NOMO-1 treated with dmso at 0.1 percent for 144 hours (cell line): ENCODE results near the gene SUB1.
"Not testable (repeated sequence)": the region's sequence is repeated elsewhere in the genome, so short reads cannot be mapped to it uniquely, and the experiment has no call there.

ENCODE experiments used
- DNase-seq: peaks from one replicate; lab custom pipeline; 2025; ENCODE audit not compliant: unreplicated experiment; lab: John Stamatoyannopoulos, UW

Gene SUB1

DNA sequence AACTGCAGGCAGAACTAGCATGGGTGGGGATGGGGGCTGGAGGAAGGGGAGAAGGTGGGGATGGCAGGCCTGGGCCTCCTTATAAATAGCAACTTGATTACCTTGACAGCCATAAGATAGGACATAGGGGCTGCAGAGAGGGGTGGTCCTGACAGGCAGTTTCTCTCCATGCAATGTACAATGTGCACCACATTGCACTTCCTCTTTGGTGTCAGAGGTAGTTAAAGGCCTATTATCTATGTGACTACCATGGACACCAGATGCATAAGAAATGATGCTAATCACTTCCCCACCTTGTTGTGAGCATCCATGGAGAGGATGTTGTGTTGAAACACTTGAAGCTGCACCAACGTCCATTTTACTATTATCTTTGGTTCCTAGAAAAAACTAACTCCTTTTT is 20.2 kb upstream of the SUB1 start:
- DNase-seq = peak; percentile 41

DNA sequence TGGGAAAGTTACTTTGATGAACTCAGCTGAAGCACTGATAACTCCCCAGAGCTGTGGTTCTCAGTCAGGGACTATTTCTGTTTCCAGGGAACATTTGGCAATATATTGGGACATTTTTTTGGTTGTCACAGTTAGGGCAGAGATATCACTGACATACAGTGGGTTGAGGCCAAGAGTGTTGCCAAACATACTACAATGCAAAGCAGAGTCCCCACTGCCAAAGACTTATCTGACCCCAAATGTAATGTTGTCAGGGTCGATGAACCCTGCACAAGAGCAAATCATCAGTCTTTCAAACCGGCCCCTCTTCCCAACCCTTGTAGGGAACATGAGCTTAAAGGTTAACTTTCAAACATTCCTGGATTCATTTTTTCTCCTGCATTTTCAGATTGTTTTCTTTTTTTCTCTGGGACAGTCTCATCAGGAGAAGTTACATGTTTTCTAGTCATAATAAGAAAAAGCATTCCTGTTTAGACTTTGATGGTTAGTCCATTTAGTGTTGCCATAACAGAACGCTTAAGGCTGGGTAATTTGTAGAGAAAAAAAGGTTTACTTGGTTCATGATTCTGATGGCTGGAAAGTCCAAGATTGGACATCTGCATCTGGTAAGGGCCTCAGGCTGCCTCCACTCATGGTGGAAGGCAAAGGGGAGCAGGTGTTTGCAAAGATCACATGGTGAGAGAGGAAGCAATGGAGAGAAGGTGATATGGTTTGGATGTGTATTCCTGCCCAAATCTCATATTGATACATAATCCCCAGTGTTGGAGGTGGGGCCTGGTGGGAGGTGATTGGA is 18.8 kb upstream of the SUB1 start:
- no peak for DNase-seq

DNA sequence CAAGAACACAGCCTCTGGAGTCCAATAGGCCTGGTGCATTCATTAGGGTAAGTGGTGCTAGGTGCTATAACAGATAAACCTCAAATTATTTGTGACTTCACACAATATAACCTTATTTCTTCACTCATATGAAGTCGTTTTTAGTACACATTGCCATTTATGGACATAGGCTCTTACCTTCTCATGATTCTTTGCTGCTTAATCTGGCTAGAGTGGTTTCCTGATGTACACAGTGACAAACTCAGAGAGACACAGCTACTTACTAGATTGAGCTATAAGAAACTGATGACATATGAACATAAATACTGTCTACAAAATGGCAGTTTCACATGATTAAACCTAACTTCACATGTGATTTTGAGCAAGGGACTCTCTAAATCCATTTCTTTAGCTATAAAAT is 14.2 kb upstream of the SUB1 start:
- DNase-seq = no peak

DNA sequence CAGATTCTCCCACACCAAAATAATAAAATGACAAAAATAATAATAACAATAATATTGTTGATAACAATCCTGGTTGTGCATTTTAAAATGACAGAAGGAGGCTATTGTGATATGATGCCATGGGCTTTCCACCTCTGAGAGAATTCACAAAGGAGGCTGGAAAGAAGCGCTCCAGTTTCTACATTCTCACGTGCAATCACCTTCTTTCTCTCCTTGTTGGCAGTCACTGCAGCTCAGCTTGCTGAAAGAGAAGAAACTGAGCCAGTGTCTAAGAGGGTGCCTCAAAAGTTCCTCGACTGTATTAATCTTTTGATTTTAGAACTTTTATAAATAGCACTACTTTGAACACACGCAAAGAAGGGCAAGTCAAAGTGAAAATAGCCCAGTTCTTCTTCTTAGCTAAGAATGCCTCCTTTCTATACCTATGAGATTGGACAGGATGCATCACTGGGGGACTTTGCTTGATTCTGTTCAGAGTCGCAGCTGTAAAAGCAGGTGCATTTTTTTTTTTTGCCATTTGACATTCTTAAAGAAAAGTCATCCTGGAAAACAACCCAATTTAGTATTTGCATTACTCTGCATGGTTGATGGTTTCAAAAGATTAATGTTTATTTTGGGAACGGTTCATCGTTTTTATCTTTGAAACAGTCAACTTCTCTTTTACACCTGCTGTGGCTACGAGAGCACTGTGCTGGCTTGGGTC is 12.4 kb upstream of the SUB1 start:
- no peak for DNase-seq

DNA sequence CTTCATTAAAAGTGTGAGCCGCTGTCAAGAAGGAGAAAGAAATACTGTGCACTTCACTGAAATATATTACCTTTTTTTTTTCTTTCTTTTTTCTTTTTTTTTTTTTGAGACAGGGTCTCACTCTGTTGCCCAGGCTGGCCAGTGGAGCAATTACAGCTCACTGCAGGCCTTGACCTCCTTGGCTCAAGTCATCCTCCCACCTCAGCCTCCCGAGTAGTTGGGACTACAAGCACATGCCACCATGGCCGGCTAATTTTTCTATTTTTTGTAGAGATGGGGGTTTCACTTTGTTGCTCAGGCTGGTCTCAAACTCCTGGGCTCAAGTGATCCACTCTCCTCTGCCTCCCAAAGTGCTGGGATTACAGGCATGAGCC is 11.9 kb upstream of the SUB1 start:
- not testable (repeated sequence) for DNase-seq

DNA sequence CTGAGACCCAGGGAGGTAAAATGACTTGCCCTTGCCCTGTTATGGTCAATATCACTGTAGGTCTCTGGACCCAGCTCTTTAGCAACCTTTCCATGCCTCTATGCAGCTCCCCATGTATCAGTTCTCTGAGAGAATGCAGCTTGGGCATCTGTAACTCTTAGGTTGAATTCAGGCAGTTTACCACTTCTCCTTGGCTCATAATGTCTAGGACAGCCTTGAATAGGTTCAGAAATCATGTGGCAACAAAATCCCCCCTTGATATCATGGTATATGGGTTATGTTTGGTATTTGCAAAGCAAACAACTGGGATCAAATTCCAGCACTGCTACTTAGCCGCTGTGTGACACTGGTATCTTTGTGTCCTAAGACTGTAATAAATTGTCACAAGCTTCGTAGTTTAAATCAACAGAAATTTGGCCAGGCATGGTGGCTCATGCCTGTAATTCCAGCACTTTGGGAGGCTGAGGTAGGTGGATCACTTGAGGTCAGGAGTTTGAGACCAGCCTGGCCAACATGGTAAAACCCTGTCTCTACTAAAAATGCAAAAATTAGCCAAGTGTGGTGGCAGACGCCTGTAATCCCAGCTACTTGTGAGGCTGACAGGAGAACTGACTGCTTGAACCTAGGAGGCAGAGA is 10.7 kb upstream of the SUB1 start:
- no peak for DNase-seq

DNA sequence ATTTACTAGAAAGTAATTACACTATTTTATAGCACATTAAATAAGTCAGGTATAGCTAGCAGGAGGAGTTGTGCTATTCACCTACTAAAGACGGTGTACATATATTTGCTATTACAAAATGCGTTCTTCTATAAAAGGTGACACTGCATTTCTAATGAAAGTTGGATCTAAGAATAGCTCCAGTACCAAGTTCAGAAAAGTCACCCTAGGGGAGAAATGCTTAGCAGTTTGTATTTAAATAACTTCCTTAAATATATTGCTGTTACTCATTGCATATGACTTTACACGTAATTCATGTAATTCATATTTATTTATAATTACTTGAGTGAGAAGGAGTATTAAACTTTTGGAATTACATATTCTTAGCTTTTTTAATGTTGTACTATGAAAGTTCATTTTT is 7.0 kb upstream of the SUB1 start:
- DNase-seq = peak; percentile 41

DNA sequence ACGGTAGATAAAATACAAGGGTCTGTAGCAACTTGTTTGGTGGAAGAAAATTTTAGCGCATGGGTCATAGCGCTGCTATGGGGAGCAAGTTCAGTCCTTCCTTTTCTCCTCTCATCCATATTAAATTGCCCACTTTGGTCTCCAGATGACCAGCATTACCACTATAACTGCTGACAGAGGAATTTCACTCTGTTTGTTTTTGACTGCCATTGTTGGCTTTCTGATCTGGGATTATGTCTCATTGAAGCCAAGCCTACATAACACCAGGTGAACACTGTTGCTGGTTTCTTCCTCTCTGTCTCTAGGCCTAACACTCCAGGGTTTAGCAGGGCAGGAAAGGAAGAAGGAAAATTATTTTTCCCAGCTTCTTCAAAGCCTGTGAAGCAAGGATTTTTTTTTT is 6.6 kb upstream of the SUB1 start:
- DNase-seq = no peak

DNA sequence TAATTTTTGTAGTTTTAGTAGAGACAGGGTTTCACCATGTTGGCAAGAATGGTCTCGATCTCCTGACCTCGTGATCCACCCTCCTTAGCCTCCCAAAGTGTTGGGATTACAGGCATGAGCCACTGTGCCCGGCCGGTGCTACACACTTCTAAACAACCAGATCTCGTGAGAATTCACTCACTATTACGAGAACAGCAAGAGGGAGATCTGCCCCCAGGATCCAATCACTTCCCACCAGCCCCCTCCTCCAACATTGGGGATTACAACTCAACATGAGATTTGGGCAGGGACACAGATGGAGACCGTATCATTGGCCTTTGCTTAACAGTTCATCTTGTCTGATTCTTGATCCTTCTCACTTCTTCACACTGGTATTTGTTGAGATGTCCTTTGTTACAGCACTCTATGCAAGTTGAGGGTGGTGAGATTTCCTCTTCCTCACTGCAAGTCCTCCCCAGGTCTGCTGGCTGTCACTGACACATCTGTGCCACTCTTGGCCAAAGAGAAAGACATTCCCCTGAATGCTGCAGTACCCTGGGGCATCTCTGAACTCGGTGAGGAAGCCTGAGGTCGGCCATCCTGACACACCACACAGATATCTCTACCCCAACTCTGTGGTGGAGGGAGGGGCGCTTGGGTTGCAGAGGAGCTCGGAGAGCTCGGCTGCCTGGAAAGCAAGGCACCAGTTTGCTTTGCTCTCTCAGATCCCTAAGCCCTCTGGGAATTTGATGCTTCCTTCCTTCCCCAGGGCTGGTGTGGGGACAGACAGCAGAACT is 4.2 kb upstream of the SUB1 start:
- DNase-seq = peak; percentile 45

DNA sequence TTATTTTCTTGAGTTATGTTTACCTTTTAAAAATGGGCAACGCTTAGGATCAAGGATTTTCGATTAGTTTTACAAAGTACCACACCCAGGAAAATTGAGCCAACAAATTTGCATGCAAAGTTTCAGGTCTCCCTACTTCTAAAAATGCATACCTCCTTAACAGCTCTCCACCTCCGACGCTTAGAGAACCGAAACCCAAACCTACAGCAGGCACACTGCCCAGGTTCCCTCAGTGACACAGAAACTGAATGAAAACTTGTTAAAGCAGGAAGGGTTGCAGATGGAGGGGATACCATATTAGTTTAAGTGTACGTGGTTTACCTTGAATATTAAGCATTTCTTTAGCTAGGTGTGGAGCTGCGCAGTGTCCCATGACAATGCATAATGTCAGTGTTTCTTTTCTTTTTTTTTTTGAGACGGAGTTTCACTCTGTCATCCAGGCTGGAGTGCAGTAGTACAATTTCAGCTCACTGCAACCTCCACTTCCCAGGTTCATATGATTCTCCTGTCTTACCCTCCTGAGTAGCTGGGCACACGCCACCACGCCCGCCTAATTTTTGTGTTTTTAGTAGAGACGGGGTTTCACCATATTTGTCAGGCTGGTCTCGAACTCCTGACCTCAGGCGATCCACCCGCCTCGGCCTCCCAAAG is 1.6 kb upstream of the SUB1 start:
- DNase-seq = peak; percentile 85

DNA sequence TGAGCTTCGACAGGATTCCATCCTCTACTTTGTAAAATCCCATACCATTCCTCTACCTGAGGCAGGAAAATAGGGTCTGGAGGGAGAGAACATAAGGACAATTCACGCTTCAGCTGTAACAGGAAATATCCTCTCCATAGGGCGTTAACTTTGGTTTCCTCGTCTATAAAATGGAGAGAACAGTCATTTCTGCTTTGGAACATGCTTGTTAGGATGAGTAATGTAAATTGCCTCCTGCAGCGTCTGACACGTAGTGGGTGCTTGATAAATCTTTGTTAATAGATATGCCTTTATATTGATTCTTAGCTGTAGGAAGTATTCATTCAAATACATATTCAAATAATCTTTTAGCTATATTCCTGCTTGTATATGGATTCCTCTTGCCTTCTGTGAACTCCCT is 711 bp upstream of the SUB1 start:
- no peak for DNase-seq

DNA sequence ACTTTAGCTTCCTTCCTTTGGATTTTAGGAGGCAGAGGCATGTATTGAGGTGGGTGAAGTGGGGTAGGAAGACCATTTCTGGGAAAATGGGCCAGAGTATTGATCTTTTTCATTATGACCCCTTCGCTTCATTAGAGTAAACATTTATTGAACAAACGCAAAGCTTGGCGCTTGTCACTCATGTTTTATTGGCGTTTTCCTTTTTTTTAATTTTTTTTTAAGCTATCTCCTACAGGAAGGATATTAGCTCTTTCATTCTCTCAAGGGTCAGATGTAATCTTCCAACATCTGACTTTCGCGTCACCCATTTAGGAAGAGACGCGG is 273 bp upstream of the SUB1 start:
- no peak for DNase-seq

DNA sequence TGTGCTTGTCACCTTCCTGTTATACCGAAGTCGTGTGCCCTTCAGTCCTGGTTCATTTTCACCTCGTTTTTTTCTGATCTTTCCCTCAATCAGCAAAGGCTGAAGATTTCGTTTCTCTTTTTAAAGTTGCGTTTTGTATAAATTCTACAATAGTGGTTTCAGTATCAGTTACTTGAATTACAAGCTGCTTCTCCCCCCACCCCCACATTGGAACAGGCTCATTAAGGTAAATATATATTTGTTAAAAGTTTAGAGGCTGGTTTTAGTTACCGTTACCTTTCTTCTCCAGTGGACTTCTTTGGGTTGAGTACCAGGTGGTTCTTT is 881 bp downstream of the SUB1 start:
- no peak for DNase-seq

DNA sequence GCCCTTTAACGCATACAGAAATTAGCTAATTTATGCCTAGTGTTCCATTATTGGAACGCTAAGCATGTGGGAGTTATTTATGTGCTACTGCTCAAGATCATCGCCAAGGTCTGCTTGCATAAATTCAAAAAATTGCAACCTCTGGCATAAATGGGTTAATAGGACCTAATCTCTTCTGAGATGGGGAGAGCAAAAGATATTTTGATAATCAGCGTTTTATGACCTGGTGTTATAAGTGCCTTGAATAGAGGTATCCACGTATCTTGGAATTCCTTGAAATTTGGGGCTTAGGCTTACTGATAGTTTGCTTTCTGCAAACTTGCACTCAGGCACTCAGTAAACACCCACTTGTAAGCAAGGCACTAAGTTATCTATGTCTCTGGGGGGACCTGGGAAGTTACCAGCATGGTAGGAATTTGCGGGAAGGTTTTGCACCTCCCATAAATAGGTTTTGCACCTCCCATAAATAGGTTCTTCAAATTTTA is 1.8 kb downstream of the SUB1 start:
- no peak for DNase-seq

DNA sequence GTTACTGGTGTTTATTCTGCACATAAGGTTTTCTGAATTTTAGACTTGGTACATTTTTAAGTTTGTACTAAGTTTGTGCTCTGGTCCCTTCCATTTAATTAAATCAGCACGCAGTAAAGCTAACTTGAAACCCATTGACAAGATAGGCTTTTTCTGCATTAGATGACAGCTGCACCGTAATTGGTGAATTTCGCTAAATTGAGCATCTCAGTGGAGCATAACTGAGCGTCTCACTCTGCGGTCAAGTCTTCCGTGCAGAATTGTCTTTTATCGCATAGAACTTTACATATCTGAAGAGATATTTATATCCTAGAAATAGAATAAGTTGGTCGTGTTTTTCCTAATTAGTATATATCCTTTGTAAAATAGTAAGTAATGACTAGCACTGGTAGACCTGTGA is 4.1 kb downstream of the SUB1 start:
- no peak for DNase-seq

DNA sequence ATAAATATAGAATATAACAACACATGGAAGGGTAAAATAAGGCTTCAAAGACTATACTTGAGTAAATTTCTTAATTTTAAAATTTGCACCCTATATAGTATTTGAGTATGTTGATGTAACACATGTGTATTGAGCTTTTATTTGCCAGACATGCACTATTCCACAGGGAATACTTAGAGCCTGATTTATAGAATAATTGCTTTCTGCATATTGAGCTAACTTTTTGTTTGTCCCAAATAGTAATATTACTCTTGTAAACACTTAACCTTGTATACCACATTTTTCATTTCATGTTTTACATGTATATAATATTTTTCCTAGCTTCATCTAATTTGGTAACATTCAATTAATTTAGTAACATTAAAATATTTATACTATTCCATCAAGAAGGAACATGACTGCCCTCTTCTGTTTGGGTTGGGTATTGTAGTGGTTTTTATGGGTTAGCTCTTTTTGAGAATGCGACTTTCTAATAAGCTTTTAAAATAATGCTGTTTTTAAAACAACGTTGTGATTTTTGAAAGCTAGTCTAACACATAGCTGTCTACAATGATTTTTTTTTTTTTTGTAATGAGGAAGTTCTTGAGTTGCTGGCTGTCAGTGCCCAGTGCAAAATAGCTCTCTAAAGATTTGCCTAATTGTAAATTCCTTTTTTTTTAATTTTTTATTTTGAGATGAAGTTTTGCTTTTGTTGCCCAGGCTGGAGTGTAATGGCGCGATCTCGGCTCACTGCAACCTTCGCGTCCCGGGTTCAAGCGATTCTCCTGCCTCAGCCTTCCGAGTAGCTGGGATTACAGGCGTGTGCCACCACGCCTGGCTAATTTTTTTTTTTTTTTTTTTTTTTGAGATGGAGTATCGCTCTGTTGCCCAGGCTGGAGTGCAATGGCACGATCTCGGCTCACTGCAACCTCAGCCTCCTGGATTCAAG is 4.8 kb downstream of the SUB1 start:
- DNase-seq = peak; percentile 14

DNA sequence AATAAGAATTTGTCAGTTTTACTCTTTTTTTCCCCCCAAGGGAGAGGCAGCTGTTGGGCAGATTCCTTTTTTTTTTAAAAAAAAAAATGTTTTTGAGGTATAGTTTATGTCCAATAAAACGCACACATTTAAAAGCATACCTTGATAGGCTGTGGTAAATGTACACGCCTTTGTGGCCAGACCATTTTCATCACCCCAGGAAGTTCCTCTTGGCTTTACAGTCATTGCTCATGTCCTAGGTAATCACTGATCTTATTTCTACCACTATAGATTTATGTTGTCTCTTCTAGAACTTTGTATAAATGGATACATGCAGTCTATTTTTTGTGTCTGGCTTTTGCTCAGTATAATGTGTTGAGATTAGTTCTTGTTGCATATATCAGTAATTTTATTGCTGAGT is 9.8 kb downstream of the SUB1 start:
- DNase-seq = peak; percentile 65

DNA sequence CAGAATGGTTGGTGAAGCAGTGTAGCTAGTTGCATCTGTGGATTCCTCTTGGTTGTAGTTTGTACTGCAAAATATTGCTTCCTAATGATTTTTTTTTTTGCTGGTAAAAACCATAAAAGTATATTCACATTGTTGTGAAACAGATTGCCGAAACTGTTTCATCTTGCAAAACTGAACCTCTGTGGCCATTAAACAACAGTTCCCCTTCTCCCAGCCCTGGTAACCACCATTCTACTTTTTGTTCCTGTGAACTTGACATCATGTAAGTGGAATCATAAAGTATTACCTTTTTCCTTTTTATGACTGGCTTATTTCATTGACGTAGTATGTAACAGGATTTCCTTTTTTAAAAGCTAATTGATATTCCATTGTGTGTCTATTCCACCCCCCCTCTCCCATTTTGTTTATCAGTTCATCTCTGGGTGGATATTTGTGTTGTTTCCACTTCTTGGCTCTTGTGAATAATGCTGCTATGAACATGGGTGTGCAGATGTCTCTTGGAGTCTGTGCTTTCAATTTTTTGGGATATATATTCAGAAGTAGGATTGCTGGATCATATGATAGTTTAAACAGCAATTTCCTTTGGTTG is 11.8 kb downstream of the SUB1 start:
- peak; percentile 86 for DNase-seq

DNA sequence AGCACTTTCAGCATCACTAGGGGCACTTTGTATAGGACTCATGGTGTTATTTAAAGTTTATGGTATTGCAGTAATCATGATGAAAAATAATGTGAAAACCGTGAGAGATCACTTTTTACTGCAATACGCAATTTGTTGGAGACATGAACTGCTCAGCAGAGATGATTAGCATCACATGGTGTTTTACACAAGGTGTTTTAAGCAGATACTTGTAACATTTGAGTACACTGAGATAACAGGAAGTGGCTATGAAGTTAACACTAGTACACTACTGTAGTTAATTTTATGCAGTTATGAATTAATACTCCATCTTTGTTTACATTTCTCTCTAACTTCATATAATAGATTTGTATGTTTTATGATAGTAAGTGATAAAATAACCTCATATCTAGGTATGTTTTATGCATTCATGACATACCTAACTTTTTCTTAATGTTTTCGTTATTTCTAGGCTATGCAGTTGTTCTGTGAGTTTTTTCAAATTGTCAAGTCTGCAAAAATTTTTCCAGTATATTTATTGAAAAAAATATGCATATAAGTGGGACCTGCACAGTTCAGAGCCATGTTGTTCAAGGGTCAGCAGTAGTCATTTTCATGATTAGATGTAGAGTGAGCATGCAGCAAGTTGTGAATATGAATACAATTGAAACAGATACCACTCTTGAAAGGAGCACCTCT is 13.0 kb downstream of the SUB1 start:
- DNase-seq = no peak
